Activated effector memory CD4-positive, alpha-beta T cell treated with Interleukin-2 at 50 U/mL for 16 hours (primary cell): Measurements from ENCODE around the gene LGR5.

ENCODE experiments used
- DNase-seq: peaks from one replicate; pipeline ENCODE4 v3.0.0-alpha.2; 2020

Gene LGR5

GRCh38 chr12:71438670-71439361 is 782 bp upstream of the LGR5 start:
- DNase-seq = no peak

- DNase-seq = no peak
Measured at GRCh38 chr12:71439362-71439612, 311 bp upstream of the LGR5 start.

- DNase-seq = no peak
Measured at GRCh38 chr12:71440345-71440762, 756 bp downstream of the LGR5 start.

- DNase-seq = no peak
Measured at GRCh38 chr12:71440763-71441748, 1.5 kb downstream of the LGR5 start.

- no peak for DNase-seq
Measured at GRCh38 chr12:71441836-71442566, 2.4 kb downstream of the LGR5 start.

GRCh38 chr12:71442567-71442931 is 3.0 kb downstream of the LGR5 start:
- DNase-seq = no peak

GRCh38 chr12:71445071-71445470 is 5.5 kb downstream of the LGR5 start:
- DNase-seq = no peak

GRCh38 chr12:71447691-71448132 is 8.1 kb downstream of the LGR5 start:
- DNase-seq = no peak

GRCh38 chr12:71448150-71448581 is 8.6 kb downstream of the LGR5 start:
- no peak for DNase-seq

- DNase-seq = no peak
Measured at GRCh38 chr12:71449373-71450070, 9.9 kb downstream of the LGR5 start.

GRCh38 chr12:71452006-71452405 is 12.4 kb downstream of the LGR5 start:
- no peak for DNase-seq

- DNase-seq = no peak
Measured at GRCh38 chr12:71455028-71455737, 15.6 kb downstream of the LGR5 start.

GRCh38 chr12:71456316-71456715 is 16.7 kb downstream of the LGR5 start:
- DNase-seq = no peak

- DNase-seq = no peak
Measured at GRCh38 chr12:71456990-71457389, 17.4 kb downstream of the LGR5 start.

- no peak for DNase-seq
Measured at GRCh38 chr12:71460318-71460717, 20.7 kb downstream of the LGR5 start.

- DNase-seq = no peak
Measured at GRCh38 chr12:71460850-71461609, 21.4 kb downstream of the LGR5 start.

- DNase-seq = no peak
Measured at GRCh38 chr12:71461787-71462328, 22.3 kb downstream of the LGR5 start.

GRCh38 chr12:71465796-71466195 is 26.2 kb downstream of the LGR5 start:
- DNase-seq = no peak

GRCh38 chr12:71469258-71469750 is 29.7 kb downstream of the LGR5 start:
- DNase-seq = no peak

- DNase-seq = no peak
Measured at GRCh38 chr12:71472441-71472911, 32.9 kb downstream of the LGR5 start.

- no peak for DNase-seq
Measured at GRCh38 chr12:71474791-71475190, 35.2 kb downstream of the LGR5 start.
